ENCODE results near the gene RBM38. TPM values are rescaled to one million over a fixed set of nuclear protein-coding genes. Genes with fewer than 3 reads are reported as not detected.

RBM38 gene
- polyA plus RNA-seq, 3 donors: 26.8 to 43.8 (median 37.6) TPM

DNA sequence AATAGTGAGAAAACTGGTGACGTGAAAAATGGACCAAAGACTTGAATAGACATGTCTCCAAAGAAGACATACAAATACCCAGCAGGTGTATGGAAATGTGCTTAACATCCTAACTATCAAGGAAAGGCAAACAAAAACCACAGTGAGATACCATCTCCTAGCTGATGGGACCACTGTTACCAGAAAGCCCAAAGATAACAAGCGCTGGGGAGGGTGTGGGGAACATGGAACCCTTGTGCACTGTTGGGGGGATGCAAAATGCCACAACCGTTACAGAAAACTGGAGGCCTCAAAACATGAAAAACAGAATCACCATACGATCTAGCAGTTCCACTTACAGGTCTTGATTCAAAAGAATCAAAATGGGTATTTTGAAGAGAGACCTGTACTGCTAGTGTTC, 19.8 kb upstream of the RBM38 start:
- DNase-seq: no peak

DNA sequence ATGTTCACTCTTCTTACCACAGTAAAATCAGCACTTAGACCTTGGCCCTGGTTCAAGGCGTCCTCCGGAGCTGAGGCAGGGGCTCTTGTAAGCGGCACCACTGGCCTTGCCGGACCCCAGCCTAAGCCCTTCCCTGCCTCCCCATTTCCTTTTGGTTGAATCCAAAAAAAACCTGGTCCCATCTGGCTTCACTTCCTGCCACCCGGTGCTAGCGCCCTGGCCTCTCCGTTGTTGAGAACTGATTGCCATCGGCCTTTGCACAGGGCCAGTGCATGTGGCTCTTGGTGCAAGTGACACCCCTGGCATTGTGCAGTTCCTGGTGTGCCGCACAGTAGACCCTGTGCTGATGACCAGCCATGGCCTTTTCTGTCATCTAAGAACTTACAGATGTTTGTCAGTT, 19.0 kb upstream of the RBM38 start:
- no peak for DNase-seq

GRCh38 chr20:57372581-57373350, 18.4 kb upstream of the RBM38 start:
- no peak for DNase-seq

DNA sequence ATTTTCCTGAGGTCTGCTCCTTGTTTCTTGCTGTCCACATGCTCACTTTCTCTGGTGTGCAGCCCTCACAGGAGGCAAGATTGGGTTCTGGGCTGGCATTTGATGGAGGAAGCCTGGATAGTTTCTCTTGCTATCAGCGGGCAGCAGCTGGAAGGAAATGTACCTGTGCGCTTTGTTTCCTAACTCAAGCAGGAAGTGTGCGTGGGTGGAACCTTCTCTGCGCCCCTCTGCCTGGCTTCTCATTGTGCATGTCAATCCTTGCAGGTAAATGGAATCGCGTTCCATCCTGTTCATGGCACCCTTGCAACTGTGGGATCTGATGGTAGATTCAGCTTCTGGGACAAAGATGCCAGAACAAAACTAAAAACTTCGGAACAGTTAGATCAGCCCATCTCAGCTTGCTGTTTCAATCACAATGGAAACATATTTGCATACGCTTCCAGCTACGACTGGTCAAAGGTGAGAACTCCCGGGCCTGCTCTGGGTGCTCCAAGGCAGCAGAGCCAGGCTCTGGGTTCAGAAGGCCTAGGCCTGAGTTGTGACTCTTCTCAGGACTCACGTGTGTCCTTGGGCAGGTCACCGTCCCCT, 16.8 kb upstream of the RBM38 start:
- no peak for DNase-seq

DNA sequence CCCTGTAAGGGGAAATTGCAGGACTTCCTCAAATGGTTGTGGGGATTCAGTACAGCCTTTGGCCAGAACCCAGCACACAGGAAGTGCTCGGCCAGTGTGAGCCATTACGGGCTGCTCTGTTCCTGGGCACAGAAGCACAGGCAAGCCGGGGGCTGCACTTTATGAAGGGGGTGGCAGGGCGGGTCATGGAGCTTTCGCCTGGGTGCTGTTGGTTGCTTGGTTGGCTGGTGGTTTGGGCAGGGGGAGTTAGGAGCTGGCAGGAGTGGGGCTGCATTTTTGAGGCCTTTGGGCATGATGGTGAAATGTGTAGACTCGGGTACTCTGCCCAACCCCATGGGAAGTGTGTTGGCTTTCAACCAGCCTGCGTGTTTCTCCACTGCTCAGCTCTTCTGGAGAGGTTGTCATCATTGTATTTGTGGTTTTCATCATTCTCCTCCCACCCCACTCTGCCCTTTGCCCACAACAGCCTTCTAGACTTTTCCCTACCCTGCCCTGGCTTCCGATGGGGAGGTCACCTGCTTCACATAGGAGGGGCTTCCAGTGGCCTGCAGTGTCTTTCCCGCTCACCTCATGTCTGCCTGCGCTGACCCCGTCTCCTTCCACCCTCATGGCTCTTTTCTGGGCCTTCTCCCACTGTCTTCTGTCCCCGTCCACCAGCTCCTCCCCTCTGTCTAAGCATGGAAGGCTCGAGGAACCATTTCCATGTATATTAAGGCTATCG, 16.1 kb upstream of the RBM38 start:
- no peak for DNase-seq

GRCh38 chr20:57375652-57376230, 15.5 kb upstream of the RBM38 start:
- no peak for DNase-seq

GRCh38 chr20:57377350-57377749, 13.8 kb upstream of the RBM38 start:
- DNase-seq: no peak

GRCh38 chr20:57378107-57378506, 13.1 kb upstream of the RBM38 start:
- no peak for DNase-seq

DNA sequence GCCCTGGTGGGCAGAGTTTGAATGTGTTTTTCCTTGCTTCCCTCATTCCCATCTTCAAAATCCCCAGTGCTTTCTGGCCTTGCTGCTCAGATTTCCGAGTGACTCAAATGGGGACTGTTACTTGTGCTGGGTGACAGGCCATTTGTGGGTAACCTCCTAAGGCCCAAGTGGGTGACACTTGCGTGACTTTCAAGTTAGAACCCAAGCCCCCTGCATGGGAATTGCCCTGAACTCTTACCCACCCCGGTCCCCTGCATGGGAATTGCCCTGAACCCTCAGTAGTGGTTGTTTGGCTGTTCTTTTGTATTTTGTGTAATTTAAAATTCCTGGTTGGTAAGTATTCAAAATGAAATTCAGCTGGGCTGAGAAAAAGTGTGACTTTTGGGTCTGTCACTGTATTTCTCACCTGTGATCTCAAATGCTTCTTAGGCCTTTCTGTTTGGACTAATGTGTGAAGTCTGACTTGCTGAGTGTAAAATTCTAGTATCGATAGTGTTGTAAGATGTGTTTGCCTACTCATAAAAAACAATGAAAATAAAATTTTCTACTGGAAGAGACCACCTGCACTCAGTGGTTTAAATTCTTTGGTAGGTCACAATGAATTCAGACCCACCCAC, 12.4 kb upstream of the RBM38 start:
- no peak for DNase-seq

- DNase-seq: no peak
Measured at GRCh38 chr20:57379263-57379647, 11.9 kb upstream of the RBM38 start.

- DNase-seq: no peak
Measured at GRCh38 chr20:57380081-57380750, 11.0 kb upstream of the RBM38 start.

GRCh38 chr20:57381596-57382503, 9.3 kb upstream of the RBM38 start:
- no peak for DNase-seq

DNA sequence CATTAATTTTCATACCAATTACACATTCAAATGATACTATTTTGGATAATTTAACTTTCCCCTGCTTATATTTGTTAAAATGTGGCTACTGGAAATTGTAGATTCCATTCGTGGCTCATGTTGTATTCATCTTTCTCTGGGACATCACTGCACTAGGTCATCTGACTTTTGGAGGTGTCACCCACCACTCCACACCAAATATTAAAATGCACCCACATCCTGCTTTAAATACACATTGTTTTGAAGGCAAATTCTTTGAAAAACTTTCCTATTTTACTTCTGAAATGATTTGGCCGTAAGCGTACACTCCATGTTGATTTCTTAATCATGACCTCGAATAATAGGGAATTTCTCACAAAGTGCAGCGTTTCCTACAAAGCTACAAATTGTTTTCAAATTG, 8.7 kb upstream of the RBM38 start:
- DNase-seq: no peak

- DNase-seq: no peak
Measured at GRCh38 chr20:57383447-57384347, 7.5 kb upstream of the RBM38 start.

DNA sequence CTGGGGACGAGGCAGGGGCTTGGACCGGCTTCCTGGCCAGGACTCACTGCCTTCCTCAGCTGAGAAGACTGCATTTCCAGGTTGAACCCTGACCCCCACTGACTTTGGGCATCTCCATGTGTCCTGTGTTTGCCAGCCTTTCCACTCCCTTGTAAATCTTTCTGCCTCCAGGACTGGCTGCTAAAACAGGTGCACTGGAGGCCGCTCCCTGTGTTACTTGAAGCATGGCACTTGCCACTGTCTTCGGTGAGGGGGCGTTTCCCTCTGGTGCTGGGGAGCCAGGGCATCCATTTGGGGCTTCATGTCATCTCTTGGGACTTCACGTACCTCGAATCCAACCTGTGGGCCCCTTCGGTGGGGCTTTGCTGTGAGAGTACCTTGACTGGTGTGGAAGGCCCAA, 6.7 kb upstream of the RBM38 start:
- DNase-seq: no peak

GRCh38 chr20:57384953-57385761, 6.0 kb upstream of the RBM38 start:
- DNase-seq: no peak

GRCh38 chr20:57385940-57386339, 5.3 kb upstream of the RBM38 start:
- DNase-seq: no peak

GRCh38 chr20:57386762-57387161, 4.4 kb upstream of the RBM38 start:
- no peak for DNase-seq

DNA sequence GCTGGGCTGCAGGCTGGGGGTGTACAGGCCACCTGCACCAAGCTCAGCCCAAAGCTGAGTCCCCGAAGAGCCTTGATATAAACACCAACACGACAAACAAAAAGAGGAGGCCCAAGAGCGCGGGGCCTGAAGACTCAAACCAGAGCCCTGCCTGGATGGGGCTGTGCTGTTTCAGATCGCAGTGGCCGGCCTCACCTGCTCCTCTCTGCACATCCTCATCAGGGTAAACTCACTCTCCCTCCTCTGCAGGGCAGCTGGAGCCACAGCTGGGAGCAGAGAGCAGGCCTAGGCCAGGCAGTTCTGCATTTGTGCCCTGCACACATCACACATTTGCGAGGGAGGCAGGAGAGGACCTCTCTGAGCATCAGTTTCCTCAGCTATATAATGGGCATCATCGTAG, 3.7 kb upstream of the RBM38 start:
- DNase-seq: no peak

All from renal pelvis (tissue), 4 donors.